Keratinocyte (primary cell): ENCODE measurements around the gene ZNF664. TPM values are rescaled to one million over a fixed set of nuclear protein-coding genes. Genes with fewer than 3 reads are reported as not detected.

Experiments used
- DNase-seq: peaks from one replicate; pipeline ENCODE4 v3.0.0-alpha.2; 2011; ENCODE audit warnings: low read depth, missing footprints, low spot score
- FAIRE-seq: peaks from 2 replicates; lab custom pipeline; 2011; peaks lifted over from hg19 to GRCh38; lab: Jason Lieb, UNC
- H2AFZ ChIP-seq: 2 replicates; pipeline ENCODE4 v1.6.0; 2012; ENCODE audit warnings: low read length, control low read depth, inconsistent platforms; ENCODE audit not compliant: control insufficient read depth
- H3K27ac ChIP-seq: 2 replicates; pipeline ENCODE4 v1.5.1; 2011; ENCODE audit warnings: low read length; ENCODE audit not compliant: control insufficient read depth, insufficient read depth
- H3K27me3 ChIP-seq: 3 replicates; pipeline ENCODE4 v1.6.0; 2011; ENCODE audit warnings: low read length; ENCODE audit not compliant: control insufficient read depth, insufficient read depth; ENCODE audit errors: extremely low read depth
- H3K36me3 ChIP-seq, 2 experiments: 2 replicates in 1 of 2; 3 replicates in 1 of 2; pipeline ENCODE4 v1.5.1; 2011; ENCODE audit warnings: low read length in 2 of 2, mild to moderate bottlenecking in 1 of 2; ENCODE audit not compliant: control insufficient read depth in 2 of 2, insufficient read depth in 2 of 2; ENCODE audit errors: extremely low read depth in 1 of 2
- H3K4me1 ChIP-seq: 3 replicates; pipeline ENCODE4 v1.5.1; 2011; ENCODE audit warnings: low read length; ENCODE audit not compliant: control insufficient read depth, insufficient read depth; ENCODE audit errors: extremely low read depth
- H3K4me2 ChIP-seq: 3 replicates; pipeline ENCODE4 v1.6.0; 2011; ENCODE audit warnings: low read depth, low read length; ENCODE audit not compliant: control insufficient read depth, insufficient read depth; ENCODE audit errors: extremely low read depth
- H3K4me3 ChIP-seq, 3 experiments: fragments of 200-600 bp in 1 of 3; sonication (generic) in 1 of 3; 2 replicates in 2 of 3; 3 replicates in 1 of 3; pipeline ENCODE4 v1.5.1; 2011 to 2016; ENCODE audit warnings: low read length in 3 of 3, mild to moderate bottlenecking in 3 of 3, control low read depth in 2 of 3, inconsistent platforms in 1 of 3, low read depth in 1 of 3, mixed read lengths in 1 of 3, mixed run types in 1 of 3, moderate library complexity in 1 of 3; ENCODE audit not compliant: control insufficient read depth in 2 of 3, insufficient read depth in 2 of 3; ENCODE audit errors: extremely low read depth in 1 of 3
- H3K79me2 ChIP-seq: 2 replicates; pipeline ENCODE4 v1.6.0; 2012; ENCODE audit warnings: low read length; ENCODE audit not compliant: control insufficient read depth, insufficient read depth
- H3K9ac ChIP-seq: 3 replicates; pipeline ENCODE4 v1.6.0; 2011; ENCODE audit warnings: low read length; ENCODE audit not compliant: control insufficient read depth, insufficient read depth; ENCODE audit errors: extremely low read depth
- H3K9me1 ChIP-seq: 3 replicates; pipeline ENCODE4 v1.6.0; 2011; ENCODE audit warnings: low read length; ENCODE audit not compliant: control insufficient read depth, insufficient read depth; ENCODE audit errors: extremely low read depth
- H3K9me3 ChIP-seq: 2 replicates; pipeline ENCODE4 v1.5.1; 2012; ENCODE audit warnings: low read depth, low read length; ENCODE audit not compliant: control insufficient read depth
- H4K20me1 ChIP-seq: 3 replicates; pipeline ENCODE4 v1.6.0; 2011; ENCODE audit warnings: low read length; ENCODE audit not compliant: control insufficient read depth, insufficient read depth; ENCODE audit errors: extremely low read depth
- EZH2 ChIP-seq: IDR thresholded peaks from one replicate; pipeline ENCODE4 v1.6.1; 2012; ENCODE audit warnings: inconsistent platforms, mild to moderate bottlenecking, low read length, moderate library complexity
- dilution Hi-C: fragments of 300-500 bp; cut with MboI; formaldehyde crosslinking; loops from one replicate; pipeline ENCODE4 v1.7.0; 2020; ENCODE audit warnings: low sequenced_read_pairs; ENCODE audit not compliant: extremely low pct_ligation_motif_present
- polyA plus RNA-seq, 5 experiments: library from polyadenylated mRNA; depleted of rRNA in 3 of 5; stranded (reverse) in 3 of 5; stranded (forward) in 1 of 5; unstranded in 1 of 5; fragments of >200 nt; gene quantifications; 1 replicate in 1 of 5; 2 replicates in 3 of 5; 3 replicates in 1 of 5; pipeline versions ENCODE4 v1.2.1 to v1.2.3, GENCODE V29; 2011 to 2012; ENCODE audit warnings: missing spikeins in 2 of 5, low read depth in 1 of 5, low replicate concordance in 1 of 5
- TF ChIP-seq, protein P1 (sequence below), 3 experiments: IDR thresholded peaks in 1 of 3; conservative IDR thresholded peaks in 1 of 3; optimal IDR thresholded peaks in 1 of 3; 2 replicates in 2 of 3; 3 replicates in 1 of 3; pipeline versions ENCODE3 to v1.5.1; 2011; ENCODE audit warnings: low read length in 3 of 3, mild to moderate bottlenecking in 3 of 3, moderate library complexity in 2 of 3, control low read depth in 1 of 3, inconsistent platforms in 1 of 3; ENCODE audit not compliant: insufficient read depth in 2 of 3; ENCODE audit errors: extremely low read depth in 1 of 3

The ZNF664 gene
- polyA plus RNA-seq, 1 donor (not counting 4 experiments of a cell fraction or from before 2014, with no cell fraction given), result 48.7 TPM

DNA sequence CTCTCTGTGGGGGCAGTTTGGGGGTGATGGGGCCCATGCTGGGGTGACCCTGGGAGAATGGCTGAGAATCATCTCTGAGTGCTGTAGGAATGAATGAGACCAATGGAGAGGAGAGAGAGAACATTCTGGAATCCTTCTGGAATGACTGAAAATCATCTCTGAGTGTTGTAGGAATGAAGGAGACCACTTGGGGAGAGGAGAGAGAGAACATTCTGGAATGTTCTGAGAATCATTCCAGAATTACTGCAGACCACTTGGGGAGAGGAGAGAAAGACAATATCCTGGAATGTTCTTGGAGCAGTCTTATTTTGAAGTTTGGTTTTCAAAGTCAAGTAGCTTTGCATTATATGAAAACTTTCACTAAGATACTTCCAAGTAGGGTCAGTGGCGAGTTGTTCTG lies 64.3 kb downstream of the ZNF664 start:
- H3K4me2 ChIP-seq, result no peak overlapping the region
- no peaks in the 10 kb centered on the region for H3K4me1 ChIP-seq
- H3K36me3 ChIP-seq, result no peaks in the 10 kb centered on the region
- H4K20me1 ChIP-seq, result no peaks in the 10 kb centered on the region
- no peaks in the 10 kb centered on the region for H3K9me3 ChIP-seq
- TF ChIP-seq, protein P1, sequence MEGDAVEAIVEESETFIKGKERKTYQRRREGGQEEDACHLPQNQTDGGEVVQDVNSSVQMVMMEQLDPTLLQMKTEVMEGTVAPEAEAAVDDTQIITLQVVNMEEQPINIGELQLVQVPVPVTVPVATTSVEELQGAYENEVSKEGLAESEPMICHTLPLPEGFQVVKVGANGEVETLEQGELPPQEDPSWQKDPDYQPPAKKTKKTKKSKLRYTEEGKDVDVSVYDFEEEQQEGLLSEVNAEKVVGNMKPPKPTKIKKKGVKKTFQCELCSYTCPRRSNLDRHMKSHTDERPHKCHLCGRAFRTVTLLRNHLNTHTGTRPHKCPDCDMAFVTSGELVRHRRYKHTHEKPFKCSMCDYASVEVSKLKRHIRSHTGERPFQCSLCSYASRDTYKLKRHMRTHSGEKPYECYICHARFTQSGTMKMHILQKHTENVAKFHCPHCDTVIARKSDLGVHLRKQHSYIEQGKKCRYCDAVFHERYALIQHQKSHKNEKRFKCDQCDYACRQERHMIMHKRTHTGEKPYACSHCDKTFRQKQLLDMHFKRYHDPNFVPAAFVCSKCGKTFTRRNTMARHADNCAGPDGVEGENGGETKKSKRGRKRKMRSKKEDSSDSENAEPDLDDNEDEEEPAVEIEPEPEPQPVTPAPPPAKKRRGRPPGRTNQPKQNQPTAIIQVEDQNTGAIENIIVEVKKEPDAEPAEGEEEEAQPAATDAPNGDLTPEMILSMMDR (optimal IDR thresholded peaks at IDR 0.05 in 1 of 3, IDR thresholded peaks at IDR 0.05 in 1 of 3, conservative IDR thresholded peaks at IDR 0.05 in 1 of 3; ENCODE audit: extremely low read depth in 1 of 3, insufficient read depth in 2 of 3, low read length in 3 of 3), result no peak
- no peak for TF ChIP-seq EZH2
- dilution Hi-C loops, result no loop called here
- no peak overlapping the region for H3K9ac ChIP-seq
- H3K27me3 ChIP-seq, result no peaks in the 10 kb centered on the region
- H3K9me1 ChIP-seq, result no peaks in the 10 kb centered on the region
- no peak for DNase-seq
- no peak overlapping the region for H3K4me3 ChIP-seq
- no peak overlapping the region for H3K27ac ChIP-seq
- FAIRE-seq, result no peak
- H2AFZ ChIP-seq, result no peak overlapping the region
- H3K79me2 ChIP-seq, result no peaks in the 10 kb centered on the region

- no peak for TF ChIP-seq EZH2
- TF ChIP-seq, protein P1 (optimal IDR thresholded peaks at IDR 0.05 in 1 of 3, IDR thresholded peaks at IDR 0.05 in 1 of 3, conservative IDR thresholded peaks at IDR 0.05 in 1 of 3; ENCODE audit: extremely low read depth in 1 of 3, insufficient read depth in 2 of 3, low read length in 3 of 3), result no peak
- Histone ChIP-seq H3K4me3 (no peak overlapping the region), H3K4me2 (no peak overlapping the region), H3K27me3 (no peaks in the 10 kb centered on the region), H2AFZ (no peak overlapping the region), H3K9me1 (no peaks in the 10 kb centered on the region), H3K36me3 (no peaks in the 10 kb centered on the region), H3K9ac (no peak overlapping the region), H3K79me2 (no peaks in the 10 kb centered on the region), H3K9me3 (no peaks in the 10 kb centered on the region), H4K20me1 (no peaks in the 10 kb centered on the region), H3K27ac (no peak overlapping the region), H3K4me1 (no peaks in the 10 kb centered on the region)
- DNase-seq (no peak), FAIRE-seq (no peak)
- dilution Hi-C loops, result no loop called here
Measured at GRCh38 chr12:124039276-124039675, 66.3 kb downstream of the ZNF664 start.
